H1 (cell line): ENCODE data around the gene RILPL1. TPM values are rescaled to one million over a fixed set of nuclear protein-coding genes. Genes with fewer than 3 reads are reported as not detected.

ENCODE experiments used
- CTCF ChIA-PET: fragments of 300-600 bp; sonication (Branson Sonifier 250); formaldehyde crosslinking; loops from one replicate; lab custom pipeline; 2021; ENCODE audit not compliant: partially characterized antibody; lab: Charles Lee
- POLR2A ChIA-PET: fragments of 300-600 bp; sonication (Branson Sonifier 250); formaldehyde crosslinking; loops from one replicate; lab custom pipeline; 2021; ENCODE audit warnings: inconsistent platforms; ENCODE audit not compliant: partially characterized antibody; lab: Charles Lee
- DNase-seq, 2 experiments: peaks; one replicate each; pipeline versions ENCODE4 v3.0.0 to v3.0.0-alpha.2; 2010 to 2022; ENCODE audit warnings: low spot score in 2 of 2, low read depth in 1 of 2, mixed read lengths in 1 of 2
- FAIRE-seq: peaks from 2 replicates; lab custom pipeline; 2011; peaks lifted over from hg19 to GRCh38; lab: Jason Lieb, UNC
- H2AFZ ChIP-seq: 2 replicates; pipeline ENCODE4 v1.8.1; 2012; ENCODE audit warnings: low read length, inconsistent platforms
- H2AK5ac ChIP-seq: 2 replicates; pipeline ENCODE4 v1.6.1; 2013; ENCODE audit warnings: low read depth, low read length
- H2BK120ac ChIP-seq: replicated peaks from 2 replicates; pipeline ENCODE3; 2013; ENCODE audit warnings: low read depth, low read length, inconsistent platforms
- H2BK12ac ChIP-seq: 2 replicates; pipeline ENCODE4 v1.6.1; 2013; ENCODE audit warnings: low read depth, low read length
- H2BK15ac ChIP-seq: 2 replicates; pipeline ENCODE4 v1.6.1; 2013; ENCODE audit warnings: low read length
- H2BK20ac ChIP-seq: 2 replicates; pipeline ENCODE4 v1.6.1; 2013; ENCODE audit warnings: low read length
- H2BK5ac ChIP-seq: 2 replicates; pipeline ENCODE4 v1.6.1; 2013; ENCODE audit warnings: low read depth, low read length
- H3K14ac ChIP-seq: 2 replicates; pipeline ENCODE4 v1.6.1; 2013; ENCODE audit warnings: inconsistent platforms; ENCODE audit not compliant: insufficient read length
- H3K18ac ChIP-seq: 2 replicates; pipeline ENCODE4 v1.6.1; 2013; ENCODE audit warnings: low read length; ENCODE audit errors: extremely low read depth
- H3K23ac ChIP-seq: 2 replicates; pipeline ENCODE4 v1.6.1; 2013; ENCODE audit warnings: inconsistent platforms; ENCODE audit not compliant: insufficient read length
- H3K23me2 ChIP-seq: 2 replicates; pipeline ENCODE4 v1.6.1; 2013; ENCODE audit warnings: low read depth, low read length
- H3K27ac ChIP-seq: 2 replicates; pipeline ENCODE4 v1.6.1; 2011; ENCODE audit warnings: low read depth, low read length, inconsistent platforms
- H3K27me3 ChIP-seq, 4 experiments: replicated peaks in 1 of 4; 1 replicate in 1 of 4; 2 replicates in 3 of 4; pipeline versions ENCODE4 v1.6.1 to v1.8.1; 2011 to 2013; ENCODE audit warnings: low read length in 3 of 4, mild to moderate bottlenecking in 3 of 4, inconsistent platforms in 2 of 4, mixed read lengths in 2 of 4, moderate library complexity in 1 of 4; ENCODE audit not compliant: control insufficient read depth in 3 of 4, insufficient read depth in 3 of 4; ENCODE audit errors: extremely low read depth in 1 of 4
- H3K36me3 ChIP-seq, 4 experiments: 2 replicates each; pipeline versions ENCODE4 v1.6.1 to v1.8.1; 2011 to 2013; ENCODE audit warnings: mild to moderate bottlenecking in 4 of 4, low read length in 3 of 4, moderate library complexity in 2 of 4, control low read depth in 1 of 4, inconsistent platforms in 1 of 4; ENCODE audit not compliant: insufficient read depth in 4 of 4, control insufficient read depth in 2 of 4
- H3K4ac ChIP-seq: replicated peaks from 2 replicates; pipeline ENCODE3; 2013; ENCODE audit warnings: low read length, low read depth, mixed read lengths, inconsistent platforms; ENCODE audit not compliant: insufficient read length
- H3K4me1 ChIP-seq, 4 experiments: replicated peaks in 1 of 4; 1 replicate in 1 of 4; 2 replicates in 3 of 4; pipeline versions ENCODE4 v1.6.1 to v1.8.1; 2011 to 2013; ENCODE audit warnings: low read length in 3 of 4, inconsistent platforms in 2 of 4, mixed read lengths in 1 of 4; ENCODE audit not compliant: insufficient read depth in 4 of 4, control insufficient read depth in 3 of 4
- H3K4me2 ChIP-seq, 2 experiments: 2 replicates each; pipeline versions ENCODE4 v1.6.1 to v1.8.1; 2011 to 2013; ENCODE audit warnings: low read depth in 2 of 2, low read length in 2 of 2, control low read depth in 1 of 2, inconsistent platforms in 1 of 2, mild to moderate bottlenecking in 1 of 2; ENCODE audit not compliant: insufficient read depth in 1 of 2
- H3K4me3 ChIP-seq, 4 experiments: fragments of 200-600, 300-600 bp in 1 of 4; sonication (generic), shearing (Covaris generic), sonication (Bioruptor Twin) in 1 of 4; 2 replicates each; pipeline versions ENCODE4 v1.5.1 to v1.8.1; 2011 to 2016; ENCODE audit warnings: low read length in 4 of 4, low read depth in 3 of 4, control low read depth in 2 of 4, inconsistent platforms in 2 of 4, mild to moderate bottlenecking in 2 of 4, mixed read lengths in 1 of 4, moderate library complexity in 1 of 4; ENCODE audit not compliant: insufficient read depth in 2 of 4; ENCODE audit errors: extremely low read depth in 1 of 4
- H3K56ac ChIP-seq: replicated peaks from 2 replicates; pipeline ENCODE3; 2013; ENCODE audit warnings: low read depth, mild to moderate bottlenecking, mixed read lengths, low read length, inconsistent platforms; ENCODE audit not compliant: insufficient read length
- H3K79me1 ChIP-seq: 2 replicates; pipeline ENCODE4 v1.6.1; 2013; ENCODE audit warnings: low read depth, low read length, control low read depth
- H3K79me2 ChIP-seq, 2 experiments: 2 replicates each; pipeline versions ENCODE4 v1.6.1 to v1.8.1; 2012 to 2013; ENCODE audit warnings: low read length in 2 of 2, mild to moderate bottlenecking in 2 of 2, inconsistent platforms in 1 of 2; ENCODE audit not compliant: insufficient read depth in 2 of 2, control insufficient read depth in 1 of 2
- H3K9ac ChIP-seq, 4 experiments: replicated peaks in 1 of 4; 1 replicate in 1 of 4; 2 replicates in 3 of 4; pipeline versions ENCODE4 v1.6.1 to v1.8.1; 2011 to 2013; ENCODE audit warnings: low read depth in 3 of 4, low read length in 3 of 4, control low read depth in 2 of 4, mild to moderate bottlenecking in 2 of 4, moderate library complexity in 2 of 4, inconsistent platforms in 1 of 4; ENCODE audit errors: extremely low read depth in 1 of 4
- H3K9me3 ChIP-seq, 2 experiments: 2 replicates each; pipeline versions ENCODE4 v1.6.1 to v1.8.1; 2012 to 2013; ENCODE audit warnings: mild to moderate bottlenecking in 2 of 2, moderate library complexity in 2 of 2, control low read depth in 1 of 2, inconsistent platforms in 1 of 2, low read depth in 1 of 2, low read length in 1 of 2, mixed read lengths in 1 of 2; ENCODE audit not compliant: insufficient read depth in 2 of 2
- H4K20me1 ChIP-seq, 2 experiments: replicated peaks in 1 of 2; 2 replicates each; pipeline versions ENCODE3 to v1.8.1; 2011 to 2013; ENCODE audit warnings: inconsistent platforms in 2 of 2, low read length in 2 of 2, mild to moderate bottlenecking in 1 of 2; ENCODE audit not compliant: insufficient read depth in 2 of 2, control insufficient read depth in 1 of 2
- H4K5ac ChIP-seq: 2 replicates; pipeline ENCODE4 v1.6.1; 2013; ENCODE audit warnings: low read length, low read depth, mixed read lengths, inconsistent platforms; ENCODE audit not compliant: insufficient read length
- H4K8ac ChIP-seq: 2 replicates; pipeline ENCODE4 v1.8.0; 2013; ENCODE audit warnings: mild to moderate bottlenecking, moderate library complexity, low read length, inconsistent platforms; ENCODE audit not compliant: insufficient read depth; ENCODE audit errors: extremely low read depth
- H4K91ac ChIP-seq: replicated peaks from 2 replicates; pipeline ENCODE3; 2013; ENCODE audit warnings: low read length, mixed read lengths, inconsistent platforms; ENCODE audit not compliant: insufficient read length
- PHF8 ChIP-seq: fragments of 200-600 bp; sonication (generic); conservative IDR thresholded peaks from 2 replicates; pipeline ENCODE4 v1.7.1; 2012; ENCODE audit warnings: low read depth, mild to moderate bottlenecking, inconsistent platforms, low read length, moderate library complexity
- RFX5 ChIP-seq: IDR thresholded peaks from 2 replicates; pipeline ENCODE4 v1.6.1; 2011; ENCODE audit warnings: low read depth, low read length, improper control_type of control experiment, borderline replicate concordance
- ZNF274 ChIP-seq: IDR thresholded peaks from 2 replicates; pipeline ENCODE4 v1.7.0; 2012; ENCODE audit warnings: low read length, borderline replicate concordance; ENCODE audit errors: extremely low read depth
- whole genome bisulfite sequencing, 2 experiments: shearing (Covaris generic) in 1 of 2; methylation state at CpG; one replicate each; pipeline versions ENCODE4 v1.1.6 to v1.1.7; 2013 to 2015; ENCODE audit warnings: low lambda C conversion rate in 2 of 2, mixed read lengths in 2 of 2, inconsistent platforms in 1 of 2, low coverage in 1 of 2, missing lambda C conversion rate in 1 of 2; ENCODE audit not compliant: insufficient replicate concordance in 2 of 2, insufficient coverage in 1 of 2, insufficient read length in 1 of 2; ENCODE audit errors: extremely low coverage in 1 of 2, missing lambda C conversion rate in 1 of 2; 5-methylcytosine and 5-hydroxymethylcytosine counted together
- polyA plus RNA-seq, 7 experiments: library from polyadenylated mRNA; depleted of rRNA in 3 of 7; stranded (reverse) in 5 of 7; unstranded in 2 of 7; fragments of >200 nt in 5 of 7; fragments of 200-250 nt in 2 of 7; gene quantifications; 1 replicate in 5 of 7; 2 replicates in 1 of 7; 4 replicates in 1 of 7; pipeline versions ENCODE4 v1.2.1 to v1.2.3, GENCODE V29; 2011 to 2013; ENCODE audit warnings: missing spikeins in 2 of 7, mixed read lengths in 2 of 7
- total RNA-seq: library from RNA; stranded (reverse); fragmentation: NEBNext Ultra II Directional; extraction: Animal tissue kit (Norgen Biotek cat#: 25700); gene quantifications from 2 replicates; pipeline ENCODE4 v1.2.1, GENCODE V29; 2021

The RILPL1 gene
- total and polyA plus RNA-seq, 2 of the 8 experiments (the other 6 are each of a cell fraction or from before 2014, with no cell fraction given), result 6.7 to 9.4 TPM

DNA sequence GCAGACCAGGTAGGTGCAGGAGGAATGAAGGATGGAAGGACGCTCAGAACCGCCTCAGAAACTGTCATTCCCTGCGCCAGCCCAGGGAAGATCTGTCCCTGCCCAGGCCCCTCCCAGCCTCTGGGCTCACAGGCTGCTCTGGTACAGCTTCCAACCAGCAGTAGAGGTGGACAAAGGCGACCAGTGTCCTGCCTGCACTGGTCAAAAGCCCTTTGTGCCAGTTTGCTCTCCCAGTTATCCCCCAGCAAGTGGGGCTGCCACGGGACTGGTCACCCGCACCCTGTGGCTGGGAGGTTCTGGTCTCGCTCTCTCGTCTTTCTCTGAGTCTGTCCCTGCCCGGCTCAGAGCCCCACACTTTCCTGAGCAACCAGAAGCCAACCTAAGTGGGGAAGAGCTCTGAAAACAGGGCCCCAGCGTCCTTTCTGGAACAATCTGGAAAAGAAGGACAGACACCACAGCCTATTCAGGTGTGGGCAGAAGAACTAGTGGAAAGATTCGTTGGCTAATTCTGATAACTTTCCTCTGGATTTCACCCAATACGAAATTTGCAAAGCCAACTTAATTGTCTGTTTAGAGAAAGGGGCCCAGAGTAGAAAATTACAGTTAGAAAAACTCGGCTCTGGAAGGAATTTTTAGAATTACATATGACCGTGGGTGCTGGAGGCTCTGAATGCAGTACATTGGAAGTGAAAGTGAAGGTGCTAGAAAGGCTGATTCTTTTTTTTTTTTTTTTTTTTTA lies 53.9 kb downstream of the RILPL1 start:
- Histone ChIP-seq H3K4me1 (no peaks in the 10 kb centered on the region; a peak in 1 of 7 replicates), H4K20me1 (peaks cover 0 to 3% of the 10 kb centered on the region in 2 experiments), H3K79me2 (no peaks in the 10 kb centered on the region), H3K18ac (no peak overlapping the region), H4K5ac (no peak overlapping the region), H3K27ac (no peak overlapping the region), H3K9me3 (no peaks in the 10 kb centered on the region), H3K23ac (no peak overlapping the region), H3K79me1 (no peaks in the 10 kb centered on the region), H3K4ac (no peak overlapping the region), H3K23me2 (no peaks in the 10 kb centered on the region), H2BK15ac (no peak overlapping the region), H3K14ac (no peak overlapping the region), H3K36me3 (peaks cover 0 to 4% (median 0%) of the 10 kb centered on the region in 4 experiments; a peak in 1 of 8 replicates), H3K4me2 (no peak overlapping the region), H2BK12ac (no peak overlapping the region), H3K4me3 (no peak overlapping the region), H3K9ac (no peak overlapping the region), H3K27me3 (no peaks in the 10 kb centered on the region), H4K91ac (no peak overlapping the region), H2BK120ac (no peak overlapping the region), H2BK20ac (no peak overlapping the region), H3K56ac (no peak overlapping the region), H2AK5ac (no peak overlapping the region), H2BK5ac (no peak overlapping the region; the same call in 1 of the 2 replicates), H2AFZ (no peak overlapping the region), H4K8ac (no peak overlapping the region)
- DNase-seq (no peak), FAIRE-seq (no peak)
- no peak for TF ChIP-seq ZNF274
- no peak for TF ChIP-seq RFX5
- TF ChIP-seq PHF8, result no peak
- CTCF ChIA-PET, result no interaction called here
- WGBS, 2 experiments, result 83% methylated on average over 13 of the region's 14 CpGs; no CpG with 5 or more reads in 1 of the 2 experiments
- POLR2A ChIA-PET, result interaction anchor here (0.6 to 1.6 kb wide), 3 partner anchors 21 to 310 kb away, joined by 3 to 7 read pairs (median 4); partner anchors contain the start of gene SNRNP35
